IPS-20b (cell line): ENCODE data around the gene TUBE1.

Source experiments
- H3K27ac ChIP-seq: one replicate; pipeline ENCODE4 v1.5.1; 2013; ENCODE audit warnings: low read length
- H3K27me3 ChIP-seq: 2 replicates; pipeline ENCODE4 v1.6.1; 2013; ENCODE audit warnings: mild to moderate bottlenecking, low read length, inconsistent platforms; ENCODE audit not compliant: insufficient read depth
- H3K36me3 ChIP-seq: 2 replicates; pipeline ENCODE4 v1.6.1; 2013; ENCODE audit warnings: low read depth, mild to moderate bottlenecking, inconsistent platforms, low read length, moderate library complexity; ENCODE audit not compliant: insufficient read depth
- H3K4me1 ChIP-seq: 2 replicates; pipeline ENCODE4 v1.6.1; 2013; ENCODE audit warnings: mild to moderate bottlenecking, control low read depth, inconsistent platforms, low read length, moderate library complexity; ENCODE audit not compliant: insufficient read depth
- H3K4me3 ChIP-seq: 2 replicates; pipeline ENCODE4 v1.5.1; 2013; ENCODE audit warnings: mild to moderate bottlenecking, low read length, inconsistent platforms
- H3K9ac ChIP-seq: 2 replicates; pipeline ENCODE4 v1.6.1; 2013; ENCODE audit warnings: low read depth, mild to moderate bottlenecking, inconsistent platforms, low read length, moderate library complexity
- H3K9me3 ChIP-seq: 2 replicates; pipeline ENCODE4 v1.6.1; 2013; ENCODE audit warnings: mild to moderate bottlenecking, low read depth, low read length, inconsistent platforms; ENCODE audit not compliant: insufficient read depth

Gene TUBE1

GRCh38 chr6:112043032-112044007, 44.0 kb downstream of the TUBE1 start:
- peak overlapping the region; percentile 97 for H3K4me3 ChIP-seq
- H3K36me3 ChIP-seq: no peaks in the 10 kb centered on the region

GRCh38 chr6:112041535-112041934, 45.7 kb downstream of the TUBE1 start:
- Histone ChIP-seq H3K9ac (no peak overlapping the region), H3K36me3 (no peaks in the 10 kb centered on the region), H3K4me1 (peaks cover 4% of the 10 kb centered on the region; the same call in 1 of the 2 replicates), H3K9me3 (peaks cover under 1% of the 10 kb centered on the region; the same call in 1 of the 2 replicates), H3K27me3 (no peaks in the 10 kb centered on the region), H3K4me3 (no peak overlapping the region), H3K27ac (no peak overlapping the region)

More at GRCh38 chr6:112043032-112044007, 44.0 kb downstream of the TUBE1 start:
- H3K9ac ChIP-seq: peak overlapping the region; percentile 90
- H3K4me1 ChIP-seq: peaks cover 4% of the 10 kb centered on the region; the same call in 1 of the 2 replicates
- H3K9me3 ChIP-seq: peaks cover 5% of the 10 kb centered on the region; the same call in 1 of the 2 replicates
- H3K27ac ChIP-seq: peak overlapping the region; percentile 66
- H3K27me3 ChIP-seq: no peaks in the 10 kb centered on the region

GRCh38 chr6:112040956-112041355, 46.3 kb downstream of the TUBE1 start:
- H3K9ac ChIP-seq: no peak overlapping the region

GRCh38 chr6:112039431-112039770, 47.9 kb downstream of the TUBE1 start:
- no peaks in the 10 kb centered on the region for H3K27me3 ChIP-seq
- no peak overlapping the region for H3K4me3 ChIP-seq
- H3K27ac ChIP-seq: no peak overlapping the region
- no peak overlapping the region for H3K9ac ChIP-seq
- no peaks in the 10 kb centered on the region for H3K9me3 ChIP-seq
- no peaks in the 10 kb centered on the region for H3K36me3 ChIP-seq
- H3K4me1 ChIP-seq: peaks cover 4% of the 10 kb centered on the region; the same call in 1 of the 2 replicates

More at GRCh38 chr6:112040956-112041355, 46.3 kb downstream of the TUBE1 start:
- Histone ChIP-seq H3K27ac (no peak overlapping the region), H3K4me3 (no peak overlapping the region), H3K27me3 (no peaks in the 10 kb centered on the region), H3K9me3 (no peaks in the 10 kb centered on the region), H3K4me1 (peaks cover 4% of the 10 kb centered on the region; the same call in 1 of the 2 replicates), H3K36me3 (no peaks in the 10 kb centered on the region)

GRCh38 chr6:112038756-112039430, 48.4 kb downstream of the TUBE1 start:
- Histone ChIP-seq H3K4me1 (peaks cover 7% of the 10 kb centered on the region; the same call in 1 of the 2 replicates), H3K9ac (no peak overlapping the region), H3K27me3 (no peaks in the 10 kb centered on the region), H3K27ac (no peak overlapping the region), H3K4me3 (no peak overlapping the region), H3K9me3 (no peaks in the 10 kb centered on the region), H3K36me3 (no peaks in the 10 kb centered on the region)

- no peaks in the 10 kb centered on the region for H3K9me3 ChIP-seq
- no peaks in the 10 kb centered on the region for H3K36me3 ChIP-seq
- H3K9ac ChIP-seq: no peak overlapping the region
- peaks cover 7% of the 10 kb centered on the region; the same call in 1 of the 2 replicates for H3K4me1 ChIP-seq
- no peaks in the 10 kb centered on the region for H3K27me3 ChIP-seq
- no peak overlapping the region for H3K4me3 ChIP-seq
- no peak overlapping the region for H3K27ac ChIP-seq
Observed at GRCh38 chr6:112038268-112038667, 49.0 kb downstream of the TUBE1 start.

GRCh38 chr6:112037783-112038216, 49.5 kb downstream of the TUBE1 start:
- Histone ChIP-seq H3K9ac (no peak overlapping the region), H3K36me3 (no peaks in the 10 kb centered on the region), H3K9me3 (no peaks in the 10 kb centered on the region), H3K27me3 (no peaks in the 10 kb centered on the region), H3K4me1 (peaks cover 7% of the 10 kb centered on the region; the same call in 1 of the 2 replicates), H3K27ac (no peak overlapping the region), H3K4me3 (no peak overlapping the region)

GRCh38 chr6:112036088-112036637, 51.1 kb downstream of the TUBE1 start:
- no peaks in the 10 kb centered on the region for H3K36me3 ChIP-seq
- peaks cover 7% of the 10 kb centered on the region; the same call in 1 of the 2 replicates for H3K4me1 ChIP-seq
- H3K9me3 ChIP-seq: no peaks in the 10 kb centered on the region
- H3K27me3 ChIP-seq: no peaks in the 10 kb centered on the region
- H3K27ac ChIP-seq: no peak overlapping the region
- no peak overlapping the region for H3K9ac ChIP-seq
- no peak overlapping the region for H3K4me3 ChIP-seq

GRCh38 chr6:112034616-112034995, 52.7 kb downstream of the TUBE1 start:
- H3K9me3 ChIP-seq: no peaks in the 10 kb centered on the region
- no peaks in the 10 kb centered on the region for H3K27me3 ChIP-seq
- no peak overlapping the region for H3K4me3 ChIP-seq
- H3K9ac ChIP-seq: no peak overlapping the region
- no peaks in the 10 kb centered on the region for H3K36me3 ChIP-seq
- H3K4me1 ChIP-seq: 0 out of 2 replicates have a peak, but pooled peaks cover 3% of the 10 kb centered on the region
- no peak overlapping the region for H3K27ac ChIP-seq

- no peaks in the 10 kb centered on the region for H3K27me3 ChIP-seq
- no peaks in the 10 kb centered on the region for H3K36me3 ChIP-seq
- no peak overlapping the region for H3K4me3 ChIP-seq
- 0 out of 2 replicates have a peak, but pooled peaks cover 3% of the 10 kb centered on the region for H3K4me1 ChIP-seq
- H3K27ac ChIP-seq: no peak overlapping the region
- no peaks in the 10 kb centered on the region for H3K9me3 ChIP-seq
- no peak overlapping the region for H3K9ac ChIP-seq
Observed at GRCh38 chr6:112033791-112034615, 53.3 kb downstream of the TUBE1 start.

- Histone ChIP-seq H3K4me1 (0 out of 2 replicates have a peak, but pooled peaks cover 3% of the 10 kb centered on the region), H3K27ac (no peak overlapping the region), H3K27me3 (no peaks in the 10 kb centered on the region), H3K9me3 (no peaks in the 10 kb centered on the region), H3K36me3 (no peaks in the 10 kb centered on the region), H3K4me3 (no peak overlapping the region), H3K9ac (no peak overlapping the region)
Observed at GRCh38 chr6:112032728-112033127, 54.6 kb downstream of the TUBE1 start.
